ENCODE measurements around the gene DPEP3.
A peak's percentile ranks its signal among the peaks of the same experiment; 100 is the strongest.
"Not testable (repeated sequence)": the region's sequence is repeated elsewhere in the genome, so short reads cannot be mapped to it uniquely, and the experiment has no call there.

The DPEP3 gene

GRCh38 chr16:67994040-67994408 lies 13.7 kb upstream of the DPEP3 start:
- DNase-seq (ENCODE audit: low read depth in 3 of 3), result not testable (repeated sequence)

- DNase-seq (ENCODE audit: low read depth in 3 of 3), result peak; percentile 58 to 71 (median 63)
Observed at GRCh38 chr16:67993207-67994039, 13.1 kb upstream of the DPEP3 start.

- no peak for DNase-seq (ENCODE audit: low read depth in 3 of 3)
Observed at GRCh38 chr16:67992661-67993206, 12.4 kb upstream of the DPEP3 start.

GRCh38 chr16:67990018-67990386 lies 9.7 kb upstream of the DPEP3 start:
- no peak for DNase-seq (ENCODE audit: low read depth in 3 of 3)

GRCh38 chr16:67989322-67990017 lies 9.2 kb upstream of the DPEP3 start:
- DNase-seq (ENCODE audit: low read depth in 3 of 3), result no peak

- DNase-seq (ENCODE audit: low read depth in 3 of 3), result no peak
Observed at GRCh38 chr16:67988675-67989074, 8.4 kb upstream of the DPEP3 start.

- no peak for DNase-seq (ENCODE audit: low read depth in 3 of 3)
Observed at GRCh38 chr16:67987460-67988160, 7.3 kb upstream of the DPEP3 start.

- DNase-seq (ENCODE audit: low read depth in 3 of 3), result no peak
Observed at GRCh38 chr16:67986949-67987348, 6.7 kb upstream of the DPEP3 start.

- no peak for DNase-seq (ENCODE audit: low read depth in 3 of 3)
Observed at GRCh38 chr16:67982011-67982696, 1.9 kb upstream of the DPEP3 start.

GRCh38 chr16:67977469-67978227 lies 2.7 kb downstream of the DPEP3 start:
- no peak for DNase-seq (ENCODE audit: low read depth in 3 of 3)

GRCh38 chr16:67977005-67977404 lies 3.3 kb downstream of the DPEP3 start:
- DNase-seq (ENCODE audit: low read depth in 3 of 3), result no peak

GRCh38 chr16:67976205-67976604 lies 4.1 kb downstream of the DPEP3 start:
- DNase-seq (ENCODE audit: low read depth in 3 of 3), result no peak

- no peak for DNase-seq (ENCODE audit: low read depth in 3 of 3)
Observed at GRCh38 chr16:67975321-67976105, 4.8 kb downstream of the DPEP3 start.

- DNase-seq (ENCODE audit: low read depth in 3 of 3), result not testable (repeated sequence)
Observed at GRCh38 chr16:67972285-67972684, 8.0 kb downstream of the DPEP3 start.

- DNase-seq (ENCODE audit: low read depth in 3 of 3), result no peak
Observed at GRCh38 chr16:67971111-67971510, 9.2 kb downstream of the DPEP3 start.

- no peak for DNase-seq (ENCODE audit: low read depth in 3 of 3)
Observed at GRCh38 chr16:67969254-67970039, 10.9 kb downstream of the DPEP3 start.

- DNase-seq (ENCODE audit: low read depth in 3 of 3), result peak; percentile 67 to 76 (median 68)
Observed at GRCh38 chr16:67968400-67969253, 11.7 kb downstream of the DPEP3 start, which contains the start of gene SLC12A4. Gene SLC12A4 (minus strand): TSS chr16:67968637. CDS start chr16:67968553, 84 bp downstream.

GRCh38 chr16:67967958-67968399 lies 12.3 kb downstream of the DPEP3 start:
- DNase-seq (ENCODE audit: low read depth in 3 of 3), result peak in 1 of 3 experiments; percentile 35

Data from stimulated activated CD4-positive, alpha-beta T cell treated with anti-CD3 and anti-CD28 coated beads, TNF-alpha, amount 100 ng/mL, for 4 hours (primary cell).